ENCODE measurements around the gene CISTR. TPM values are rescaled to one million over a fixed set of nuclear protein-coding genes. Genes with fewer than 3 reads are reported as not detected.

The CISTR gene
- total RNA-seq, 4 donors from 2014 or later = not detected

DNA sequence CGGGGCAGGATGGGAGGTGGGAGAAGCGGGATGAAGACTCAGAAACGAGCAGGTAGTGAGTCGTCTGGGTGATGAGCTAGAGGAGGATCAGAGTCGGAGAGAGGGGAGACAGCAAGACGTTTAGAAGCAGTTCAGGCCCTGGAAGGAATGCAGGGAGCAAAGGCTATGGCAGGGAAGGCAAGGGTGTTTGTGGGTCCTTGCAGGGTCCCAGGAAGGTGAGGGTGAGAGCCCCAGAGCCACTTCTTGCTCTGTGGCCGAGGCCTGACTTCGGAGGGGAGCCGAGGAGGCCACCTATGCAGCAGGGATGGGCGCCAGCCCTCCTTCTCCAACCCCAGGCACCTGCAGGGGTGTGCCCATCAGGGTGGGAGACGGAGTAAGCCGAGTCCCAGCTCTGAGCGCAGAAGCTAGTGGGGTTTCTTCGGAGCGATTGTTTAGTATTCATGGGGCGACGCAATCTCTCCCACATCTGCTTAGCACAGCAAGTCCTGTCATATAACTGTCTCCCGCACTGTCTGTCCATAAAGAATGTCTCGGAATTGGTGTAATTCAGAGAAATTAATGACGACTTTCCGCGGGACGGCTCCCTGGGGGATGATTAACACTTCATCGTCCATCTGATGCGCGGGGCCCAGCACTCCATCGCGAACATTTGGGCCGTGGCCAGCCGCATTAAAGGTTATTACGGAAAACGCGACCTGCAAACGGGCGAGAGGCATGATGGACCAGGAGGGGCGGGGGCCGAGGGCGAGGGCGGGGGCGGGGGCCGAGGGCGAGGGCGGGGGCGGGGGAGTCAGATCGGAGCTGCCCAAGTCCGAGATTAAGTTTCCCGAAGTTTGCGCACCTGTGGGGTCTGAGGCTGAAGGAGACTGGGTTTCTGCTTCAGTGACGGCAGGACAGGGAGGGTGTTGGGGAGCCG is 12.3 kb downstream of the CISTR start:
- peak overlapping the region in 1 of 2 donors; percentile 9 for H3K4me3 ChIP-seq
- H3K27me3 ChIP-seq = peaks cover 0 to 7% of the 10 kb centered on the region in 2 donors
- DNase-seq = no peak
- TF ChIP-seq, protein P1, sequence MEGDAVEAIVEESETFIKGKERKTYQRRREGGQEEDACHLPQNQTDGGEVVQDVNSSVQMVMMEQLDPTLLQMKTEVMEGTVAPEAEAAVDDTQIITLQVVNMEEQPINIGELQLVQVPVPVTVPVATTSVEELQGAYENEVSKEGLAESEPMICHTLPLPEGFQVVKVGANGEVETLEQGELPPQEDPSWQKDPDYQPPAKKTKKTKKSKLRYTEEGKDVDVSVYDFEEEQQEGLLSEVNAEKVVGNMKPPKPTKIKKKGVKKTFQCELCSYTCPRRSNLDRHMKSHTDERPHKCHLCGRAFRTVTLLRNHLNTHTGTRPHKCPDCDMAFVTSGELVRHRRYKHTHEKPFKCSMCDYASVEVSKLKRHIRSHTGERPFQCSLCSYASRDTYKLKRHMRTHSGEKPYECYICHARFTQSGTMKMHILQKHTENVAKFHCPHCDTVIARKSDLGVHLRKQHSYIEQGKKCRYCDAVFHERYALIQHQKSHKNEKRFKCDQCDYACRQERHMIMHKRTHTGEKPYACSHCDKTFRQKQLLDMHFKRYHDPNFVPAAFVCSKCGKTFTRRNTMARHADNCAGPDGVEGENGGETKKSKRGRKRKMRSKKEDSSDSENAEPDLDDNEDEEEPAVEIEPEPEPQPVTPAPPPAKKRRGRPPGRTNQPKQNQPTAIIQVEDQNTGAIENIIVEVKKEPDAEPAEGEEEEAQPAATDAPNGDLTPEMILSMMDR (IDR thresholded peaks at IDR 0.05) = no peak
- TF ChIP-seq POLR2A (IDR thresholded peaks at IDR 0.05) = no peak
- H3K36me3 ChIP-seq = no peaks in the 10 kb centered on the region
- H3K4me1 ChIP-seq = peaks cover 0 to 9% of the 10 kb centered on the region in 2 donors
- no peak overlapping the region for H3K27ac ChIP-seq
- no peaks in the 10 kb centered on the region for H3K9me3 ChIP-seq
- intact Hi-C loops (cut with DNase I; ENCODE audit: low total_unique reads) = loop anchor here (5.0 to 10.0 kb wide), 2 partner anchors 37 to 195 kb away; no protein-coding TSS in a partner anchor

DNA sequence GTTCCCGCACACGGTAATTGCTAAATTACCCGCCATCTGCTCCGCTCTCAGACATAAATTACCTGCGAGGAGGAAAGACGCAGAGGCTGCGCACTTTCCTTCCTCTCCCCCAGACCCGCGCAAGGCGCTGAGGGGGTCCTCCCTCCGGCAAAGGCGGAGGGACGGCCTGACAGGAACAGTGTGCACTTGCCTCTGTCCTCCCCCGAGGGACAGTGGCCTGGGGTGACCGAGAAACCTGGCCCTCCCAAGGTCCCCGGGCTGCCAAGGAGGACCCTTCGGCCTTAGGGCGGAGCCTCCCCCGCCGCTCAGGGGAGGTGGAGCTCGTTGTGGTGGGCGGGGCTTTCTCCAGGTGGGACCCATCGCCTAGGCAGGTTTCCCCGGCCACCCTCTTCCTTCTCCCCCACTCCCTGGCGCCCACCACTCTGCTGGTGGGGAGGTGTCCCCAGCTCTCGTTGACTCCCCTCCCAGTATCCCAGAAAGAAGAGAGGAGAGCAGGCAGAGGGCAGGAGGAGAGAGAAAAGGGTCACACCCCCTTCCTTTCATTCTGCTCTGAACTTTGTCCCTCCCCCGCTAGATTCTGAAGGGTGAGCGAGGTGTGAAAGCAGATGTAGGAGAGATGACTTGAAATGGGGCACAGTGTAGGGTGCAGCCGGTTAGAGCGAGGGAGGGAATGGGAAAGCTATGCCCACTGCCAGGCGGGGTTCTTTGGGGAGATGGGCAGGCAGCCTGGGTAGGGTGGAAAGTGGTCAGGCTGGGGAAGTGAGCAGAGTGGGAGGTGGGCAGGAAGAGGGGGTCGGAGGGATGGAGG is 13.2 kb downstream of the CISTR start:
- intact Hi-C loops (cut with DNase I; ENCODE audit: low total_unique reads) = no loop called here
- H3K27me3 ChIP-seq = peaks cover 0 to 7% of the 10 kb centered on the region in 2 donors
- no peak overlapping the region for H3K27ac ChIP-seq
- no peak for DNase-seq
- peaks cover 0 to 9% of the 10 kb centered on the region in 2 donors for H3K4me1 ChIP-seq
- H3K4me3 ChIP-seq = no peak overlapping the region
- no peaks in the 10 kb centered on the region for H3K36me3 ChIP-seq
- TF ChIP-seq, protein P1 (IDR thresholded peaks at IDR 0.05) = no peak
- TF ChIP-seq POLR2A (IDR thresholded peaks at IDR 0.05) = no peak
- no peaks in the 10 kb centered on the region for H3K9me3 ChIP-seq

DNA sequence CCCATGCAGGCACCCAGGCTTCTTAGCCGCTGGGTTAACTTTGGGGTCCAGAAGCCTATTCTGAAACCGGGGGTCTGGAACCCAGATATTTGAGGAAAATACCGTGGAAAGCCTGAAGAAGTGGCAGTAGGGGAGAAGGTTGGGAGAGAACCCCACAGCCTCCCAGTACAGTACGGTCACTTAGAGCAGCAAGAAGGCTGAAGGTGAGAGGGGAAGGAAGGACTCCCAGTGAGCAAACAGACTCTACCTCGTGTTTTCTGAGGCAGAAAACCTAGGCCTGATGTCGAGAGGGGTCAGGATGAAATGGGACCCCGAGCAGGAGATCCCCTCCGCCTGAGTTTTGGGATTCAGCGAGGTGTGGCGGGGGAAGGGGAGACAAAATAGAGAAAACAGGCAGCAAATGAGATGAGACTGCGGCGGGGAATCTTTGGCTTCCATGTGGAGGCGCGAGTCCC is 13.8 kb downstream of the CISTR start:
- H3K9me3 ChIP-seq = no peaks in the 10 kb centered on the region
- TF ChIP-seq, protein P1 (IDR thresholded peaks at IDR 0.05) = no peak
- TF ChIP-seq POLR2A (IDR thresholded peaks at IDR 0.05) = no peak
- no peak for DNase-seq
- peaks cover 0 to 9% of the 10 kb centered on the region in 2 donors for H3K4me1 ChIP-seq
- H3K36me3 ChIP-seq = no peaks in the 10 kb centered on the region
- peaks cover 0 to 7% of the 10 kb centered on the region in 2 donors for H3K27me3 ChIP-seq
- intact Hi-C loops (cut with DNase I; ENCODE audit: low total_unique reads) = no loop called here
- no peak overlapping the region for H3K27ac ChIP-seq
- no peak overlapping the region for H3K4me3 ChIP-seq

DNA sequence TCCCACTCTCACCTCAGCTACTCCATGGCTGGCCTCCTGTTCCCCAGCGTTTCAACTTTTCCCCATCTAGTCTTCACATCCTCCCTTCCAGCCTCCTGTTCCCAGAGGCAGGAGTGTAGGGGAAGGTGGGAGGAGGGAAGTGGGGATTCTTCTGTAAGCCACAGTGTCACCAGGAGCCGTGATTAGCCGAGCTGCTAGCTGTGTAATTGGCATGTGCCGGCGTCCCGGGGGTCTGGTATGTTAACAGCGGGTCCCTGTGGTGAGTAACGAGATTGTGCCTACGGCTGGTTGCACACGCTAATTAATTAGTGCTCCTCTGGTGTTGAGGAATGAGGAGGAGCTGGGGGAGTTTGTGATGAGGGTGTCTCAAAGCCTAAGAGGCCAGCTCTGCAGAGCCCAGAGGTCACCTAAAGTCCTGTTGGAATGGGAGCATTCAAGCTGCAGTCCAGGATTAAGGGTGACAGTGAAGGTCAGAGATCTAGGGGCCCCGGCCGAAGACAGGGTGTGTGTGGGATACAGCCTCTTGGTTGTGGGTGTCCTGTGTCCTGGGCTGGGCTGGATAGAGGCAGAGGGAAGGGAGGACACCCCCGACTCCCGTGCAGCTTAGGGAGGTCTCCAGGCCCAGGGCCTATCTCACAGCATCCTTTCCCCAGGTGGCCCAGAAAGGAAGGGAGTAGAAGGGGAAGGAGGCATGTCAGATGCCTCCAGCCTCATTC is 14.5 kb downstream of the CISTR start:
- no peak for TF ChIP-seq POLR2A (IDR thresholded peaks at IDR 0.05)
- TF ChIP-seq, protein P1 (IDR thresholded peaks at IDR 0.05) = no peak
- Histone ChIP-seq H3K27ac (no peak overlapping the region), H3K9me3 (no peaks in the 10 kb centered on the region), H3K4me1 (peaks cover 0 to 9% of the 10 kb centered on the region in 2 donors), H3K4me3 (no peak overlapping the region), H3K36me3 (no peaks in the 10 kb centered on the region), H3K27me3 (peaks cover 0 to 7% of the 10 kb centered on the region in 2 donors)
- intact Hi-C loops (cut with DNase I; ENCODE audit: low total_unique reads) = no loop called here
- DNase-seq = no peak
